H1 (cell line): ENCODE data around the gene RABGAP1. TPM values are rescaled to one million over a fixed set of nuclear protein-coding genes. Genes with fewer than 3 reads are reported as not detected.
A peak's percentile ranks its signal among the peaks of the same experiment; 100 is the strongest.

ENCODE experiments used
- CTCF ChIA-PET: fragments of 300-600 bp; sonication (Branson Sonifier 250); formaldehyde crosslinking; loops from one replicate; lab custom pipeline; 2021; ENCODE audit not compliant: partially characterized antibody; lab: Charles Lee
- POLR2A ChIA-PET: fragments of 300-600 bp; sonication (Branson Sonifier 250); formaldehyde crosslinking; loops from one replicate; lab custom pipeline; 2021; ENCODE audit warnings: inconsistent platforms; ENCODE audit not compliant: partially characterized antibody; lab: Charles Lee
- DNase-seq, 2 experiments: peaks; one replicate each; pipeline versions ENCODE4 v3.0.0 to v3.0.0-alpha.2; 2010 to 2022; ENCODE audit warnings: low spot score in 2 of 2, low read depth in 1 of 2, mixed read lengths in 1 of 2
- FAIRE-seq: peaks from 2 replicates; lab custom pipeline; 2011; peaks lifted over from hg19 to GRCh38; lab: Jason Lieb, UNC
- H2AFZ ChIP-seq: 2 replicates; pipeline ENCODE4 v1.8.1; 2012; ENCODE audit warnings: low read length, inconsistent platforms
- H2AK5ac ChIP-seq: 2 replicates; pipeline ENCODE4 v1.6.1; 2013; ENCODE audit warnings: low read depth, low read length
- H2BK120ac ChIP-seq: replicated peaks from 2 replicates; pipeline ENCODE3; 2013; ENCODE audit warnings: low read depth, low read length, inconsistent platforms
- H2BK12ac ChIP-seq: 2 replicates; pipeline ENCODE4 v1.6.1; 2013; ENCODE audit warnings: low read depth, low read length
- H2BK15ac ChIP-seq: 2 replicates; pipeline ENCODE4 v1.6.1; 2013; ENCODE audit warnings: low read length
- H2BK20ac ChIP-seq: 2 replicates; pipeline ENCODE4 v1.6.1; 2013; ENCODE audit warnings: low read length
- H2BK5ac ChIP-seq: 2 replicates; pipeline ENCODE4 v1.6.1; 2013; ENCODE audit warnings: low read depth, low read length
- H3K14ac ChIP-seq: 2 replicates; pipeline ENCODE4 v1.6.1; 2013; ENCODE audit warnings: inconsistent platforms; ENCODE audit not compliant: insufficient read length
- H3K18ac ChIP-seq: 2 replicates; pipeline ENCODE4 v1.6.1; 2013; ENCODE audit warnings: low read length; ENCODE audit errors: extremely low read depth
- H3K23ac ChIP-seq: 2 replicates; pipeline ENCODE4 v1.6.1; 2013; ENCODE audit warnings: inconsistent platforms; ENCODE audit not compliant: insufficient read length
- H3K23me2 ChIP-seq: 2 replicates; pipeline ENCODE4 v1.6.1; 2013; ENCODE audit warnings: low read depth, low read length
- H3K27ac ChIP-seq: 2 replicates; pipeline ENCODE4 v1.6.1; 2011; ENCODE audit warnings: low read depth, low read length, inconsistent platforms
- H3K27me3 ChIP-seq, 4 experiments: replicated peaks in 1 of 4; 1 replicate in 1 of 4; 2 replicates in 3 of 4; pipeline versions ENCODE4 v1.6.1 to v1.8.1; 2011 to 2013; ENCODE audit warnings: low read length in 3 of 4, mild to moderate bottlenecking in 3 of 4, inconsistent platforms in 2 of 4, mixed read lengths in 2 of 4, moderate library complexity in 1 of 4; ENCODE audit not compliant: control insufficient read depth in 3 of 4, insufficient read depth in 3 of 4; ENCODE audit errors: extremely low read depth in 1 of 4
- H3K36me3 ChIP-seq, 4 experiments: 2 replicates each; pipeline versions ENCODE4 v1.6.1 to v1.8.1; 2011 to 2013; ENCODE audit warnings: mild to moderate bottlenecking in 4 of 4, low read length in 3 of 4, moderate library complexity in 2 of 4, control low read depth in 1 of 4, inconsistent platforms in 1 of 4; ENCODE audit not compliant: insufficient read depth in 4 of 4, control insufficient read depth in 2 of 4
- H3K4ac ChIP-seq: replicated peaks from 2 replicates; pipeline ENCODE3; 2013; ENCODE audit warnings: low read length, low read depth, mixed read lengths, inconsistent platforms; ENCODE audit not compliant: insufficient read length
- H3K4me1 ChIP-seq, 4 experiments: replicated peaks in 1 of 4; 1 replicate in 1 of 4; 2 replicates in 3 of 4; pipeline versions ENCODE4 v1.6.1 to v1.8.1; 2011 to 2013; ENCODE audit warnings: low read length in 3 of 4, inconsistent platforms in 2 of 4, mixed read lengths in 1 of 4; ENCODE audit not compliant: insufficient read depth in 4 of 4, control insufficient read depth in 3 of 4
- H3K4me2 ChIP-seq, 2 experiments: 2 replicates each; pipeline versions ENCODE4 v1.6.1 to v1.8.1; 2011 to 2013; ENCODE audit warnings: low read depth in 2 of 2, low read length in 2 of 2, control low read depth in 1 of 2, inconsistent platforms in 1 of 2, mild to moderate bottlenecking in 1 of 2; ENCODE audit not compliant: insufficient read depth in 1 of 2
- H3K4me3 ChIP-seq, 4 experiments: fragments of 200-600, 300-600 bp in 1 of 4; sonication (generic), shearing (Covaris generic), sonication (Bioruptor Twin) in 1 of 4; 2 replicates each; pipeline versions ENCODE4 v1.5.1 to v1.8.1; 2011 to 2016; ENCODE audit warnings: low read length in 4 of 4, low read depth in 3 of 4, control low read depth in 2 of 4, inconsistent platforms in 2 of 4, mild to moderate bottlenecking in 2 of 4, mixed read lengths in 1 of 4, moderate library complexity in 1 of 4; ENCODE audit not compliant: insufficient read depth in 2 of 4; ENCODE audit errors: extremely low read depth in 1 of 4
- H3K56ac ChIP-seq: replicated peaks from 2 replicates; pipeline ENCODE3; 2013; ENCODE audit warnings: low read depth, mild to moderate bottlenecking, mixed read lengths, low read length, inconsistent platforms; ENCODE audit not compliant: insufficient read length
- H3K79me1 ChIP-seq: 2 replicates; pipeline ENCODE4 v1.6.1; 2013; ENCODE audit warnings: low read depth, low read length, control low read depth
- H3K79me2 ChIP-seq, 2 experiments: 2 replicates each; pipeline versions ENCODE4 v1.6.1 to v1.8.1; 2012 to 2013; ENCODE audit warnings: low read length in 2 of 2, mild to moderate bottlenecking in 2 of 2, inconsistent platforms in 1 of 2; ENCODE audit not compliant: insufficient read depth in 2 of 2, control insufficient read depth in 1 of 2
- H3K9ac ChIP-seq, 4 experiments: replicated peaks in 1 of 4; 1 replicate in 1 of 4; 2 replicates in 3 of 4; pipeline versions ENCODE4 v1.6.1 to v1.8.1; 2011 to 2013; ENCODE audit warnings: low read depth in 3 of 4, low read length in 3 of 4, control low read depth in 2 of 4, mild to moderate bottlenecking in 2 of 4, moderate library complexity in 2 of 4, inconsistent platforms in 1 of 4; ENCODE audit errors: extremely low read depth in 1 of 4
- H3K9me3 ChIP-seq, 2 experiments: 2 replicates each; pipeline versions ENCODE4 v1.6.1 to v1.8.1; 2012 to 2013; ENCODE audit warnings: mild to moderate bottlenecking in 2 of 2, moderate library complexity in 2 of 2, control low read depth in 1 of 2, inconsistent platforms in 1 of 2, low read depth in 1 of 2, low read length in 1 of 2, mixed read lengths in 1 of 2; ENCODE audit not compliant: insufficient read depth in 2 of 2
- H4K20me1 ChIP-seq, 2 experiments: replicated peaks in 1 of 2; 2 replicates each; pipeline versions ENCODE3 to v1.8.1; 2011 to 2013; ENCODE audit warnings: inconsistent platforms in 2 of 2, low read length in 2 of 2, mild to moderate bottlenecking in 1 of 2; ENCODE audit not compliant: insufficient read depth in 2 of 2, control insufficient read depth in 1 of 2
- H4K5ac ChIP-seq: 2 replicates; pipeline ENCODE4 v1.6.1; 2013; ENCODE audit warnings: low read length, low read depth, mixed read lengths, inconsistent platforms; ENCODE audit not compliant: insufficient read length
- H4K8ac ChIP-seq: 2 replicates; pipeline ENCODE4 v1.8.0; 2013; ENCODE audit warnings: mild to moderate bottlenecking, moderate library complexity, low read length, inconsistent platforms; ENCODE audit not compliant: insufficient read depth; ENCODE audit errors: extremely low read depth
- H4K91ac ChIP-seq: replicated peaks from 2 replicates; pipeline ENCODE3; 2013; ENCODE audit warnings: low read length, mixed read lengths, inconsistent platforms; ENCODE audit not compliant: insufficient read length
- BACH1 ChIP-seq: IDR thresholded peaks from 2 replicates; pipeline ENCODE4 v1.6.1; 2012; ENCODE audit warnings: low read length, improper control_type of control experiment
- CEBPB ChIP-seq: IDR thresholded peaks from 2 replicates; pipeline ENCODE4 v1.6.1; 2012; ENCODE audit warnings: low read depth, low read length
- CHD1 ChIP-seq: IDR thresholded peaks from 2 replicates; pipeline ENCODE4 v1.6.1; 2012; ENCODE audit warnings: low read depth, low read length, improper control_type of control experiment
- EP300 ChIP-seq, 2 experiments: IDR thresholded peaks; 1 replicate in 1 of 2; 2 replicates in 1 of 2; pipeline ENCODE4 v1.6.1; 2011 to 2012; ENCODE audit warnings: low read depth in 2 of 2, low read length in 2 of 2, mild to moderate bottlenecking in 2 of 2, borderline replicate concordance in 1 of 2, inconsistent platforms in 1 of 2, moderate library complexity in 1 of 2
- GABPA ChIP-seq: IDR thresholded peaks from 2 replicates; pipeline ENCODE4 v1.6.1; 2011; ENCODE audit warnings: mild to moderate bottlenecking, low read length, moderate library complexity, borderline replicate concordance; ENCODE audit not compliant: insufficient read depth
- JUND ChIP-seq: IDR thresholded peaks from 2 replicates; pipeline ENCODE4 v1.6.1; 2011; ENCODE audit warnings: mild to moderate bottlenecking, improper control_type of control experiment, low read length
- MAFK ChIP-seq: IDR thresholded peaks from 2 replicates; pipeline ENCODE4 v1.6.1; 2012; ENCODE audit warnings: low read depth, mild to moderate bottlenecking, improper control_type of control experiment, low read length
- POLR2A ChIP-seq, 2 experiments: IDR thresholded peaks; 1 replicate in 1 of 2; 2 replicates in 1 of 2; pipeline ENCODE4 v1.6.1; 2011; ENCODE audit warnings: low read depth in 2 of 2, low read length in 2 of 2, mild to moderate bottlenecking in 2 of 2; ENCODE audit errors: control extremely low read depth in 1 of 2
- POU5F1 ChIP-seq: IDR thresholded peaks from 2 replicates; pipeline ENCODE4 v1.6.1; 2011; ENCODE audit warnings: low read depth, mild to moderate bottlenecking, low read length, moderate library complexity
- SIN3A ChIP-seq, 2 experiments: IDR thresholded peaks in 1 of 2; conservative IDR thresholded peaks in 1 of 2; 2 replicates each; pipeline ENCODE4 v1.6.1; 2011 to 2012; ENCODE audit warnings: low read length in 2 of 2, improper control_type of control experiment in 1 of 2, low read depth in 1 of 2, mild to moderate bottlenecking in 1 of 2
- SIRT6 ChIP-seq: IDR thresholded peaks from one replicate; pipeline ENCODE4 v1.7.1; 2012; ENCODE audit warnings: low read length, inconsistent platforms
- SUZ12 ChIP-seq: fragments of 200-600 bp; sonication (generic); IDR thresholded peaks from 2 replicates; pipeline ENCODE4 v1.6.1; 2012; ENCODE audit warnings: mild to moderate bottlenecking, inconsistent platforms, low read length, moderate library complexity, mixed read lengths
- ZNF274 ChIP-seq: IDR thresholded peaks from 2 replicates; pipeline ENCODE4 v1.7.0; 2012; ENCODE audit warnings: low read length, borderline replicate concordance; ENCODE audit errors: extremely low read depth
- WGBS, 2 experiments: shearing (Covaris generic) in 1 of 2; methylation state at CpG; one replicate each; pipeline versions ENCODE4 v1.1.6 to v1.1.7; 2013 to 2015; ENCODE audit warnings: low lambda C conversion rate in 2 of 2, mixed read lengths in 2 of 2, inconsistent platforms in 1 of 2, low coverage in 1 of 2, missing lambda C conversion rate in 1 of 2; ENCODE audit not compliant: insufficient replicate concordance in 2 of 2, insufficient coverage in 1 of 2, insufficient read length in 1 of 2; ENCODE audit errors: extremely low coverage in 1 of 2, missing lambda C conversion rate in 1 of 2; 5-methylcytosine and 5-hydroxymethylcytosine counted together
- polyA plus RNA-seq, 7 experiments: library from polyadenylated mRNA; depleted of rRNA in 3 of 7; stranded (reverse) in 5 of 7; unstranded in 2 of 7; fragments of >200 nt in 5 of 7; fragments of 200-250 nt in 2 of 7; gene quantifications; 1 replicate in 5 of 7; 2 replicates in 1 of 7; 4 replicates in 1 of 7; pipeline versions ENCODE4 v1.2.1 to v1.2.3, GENCODE V29; 2011 to 2013; ENCODE audit warnings: missing spikeins in 2 of 7, mixed read lengths in 2 of 7
- total RNA-seq: library from RNA; stranded (reverse); fragmentation: NEBNext Ultra II Directional; extraction: Animal tissue kit (Norgen Biotek cat#: 25700); gene quantifications from 2 replicates; pipeline ENCODE4 v1.2.1, GENCODE V29; 2021

RABGAP1 gene
- total and polyA plus RNA-seq, 2 of the 8 experiments (the other 6 are each of a cell fraction or from before 2014, with no cell fraction given), result 15.7 to 38.3 TPM

- Histone ChIP-seq H3K27ac (no peak overlapping the region), H2BK15ac (no peak overlapping the region)
- no peak for FAIRE-seq
- TF ChIP-seq POU5F1, result no peak
- TF ChIP-seq GABPA, result no peak
- no peak for TF ChIP-seq POLR2A (IDR thresholded peaks at IDR 0.05; ENCODE audit: control extremely low read depth in 1 of 2, low read depth in 2 of 2, low read length in 2 of 2)
- no peak for TF ChIP-seq BACH1
- TF ChIP-seq SUZ12, result no peak
- no peak for TF ChIP-seq MAFK
- no peak for TF ChIP-seq JUND
- TF ChIP-seq SIRT6, result no peak
- no peak for TF ChIP-seq ZNF274
- no peak for TF ChIP-seq CEBPB
- TF ChIP-seq EP300 (IDR thresholded peaks at IDR 0.05; ENCODE audit: borderline replicate concordance in 1 of 2, low read depth in 2 of 2, low read length in 2 of 2), result no peak
- TF ChIP-seq SIN3A (conservative IDR thresholded peaks at IDR 0.05 in 1 of 2, IDR thresholded peaks at IDR 0.05 in 1 of 2; ENCODE audit: low read depth in 1 of 2, low read length in 2 of 2), result no peak
- no peak for TF ChIP-seq CHD1
Observed at GRCh38 chr9:123097430-123098095, 156.7 kb downstream of the RABGAP1 start.

More at GRCh38 chr9:123097430-123098095, 156.7 kb downstream of the RABGAP1 start:
- H3K4me1 ChIP-seq, result peaks cover 3 to 17% (median 12%) of the 10 kb centered on the region in 4 experiments; a peak in 6 of 7 replicates
- H2AFZ ChIP-seq, result no peak overlapping the region
- no peaks in the 10 kb centered on the region for H3K79me2 ChIP-seq
- H2BK20ac ChIP-seq, result peak overlapping the region; percentile 10; the same call in 1 of the 2 replicates
- no peak overlapping the region for H2AK5ac ChIP-seq
- no peak overlapping the region for H3K18ac ChIP-seq
- peak overlapping the region in 1 of 4 experiments; percentile 14; a peak in 1 of 8 replicates for H3K4me3 ChIP-seq
- no peaks in the 10 kb centered on the region for H3K79me1 ChIP-seq
- no peak overlapping the region for H4K5ac ChIP-seq
- 0 out of 4 replicates have a peak overlapping the region, but pooled peaks of 1 of the 2 experiments have one; percentile 15 for H3K4me2 ChIP-seq
- H4K91ac ChIP-seq, result no peak overlapping the region
- H2BK12ac ChIP-seq, result peak overlapping the region; percentile 53; the same call in 1 of the 2 replicates
- H4K8ac ChIP-seq, result no peak overlapping the region
- no peak overlapping the region for H3K23ac ChIP-seq
- no peak for DNase-seq
- WGBS, 2 experiments, result 86% methylated on average over 3 of the region's 3 CpGs; no CpG with 5 or more reads in 1 of the 2 experiments
- H3K23me2 ChIP-seq, result no peaks in the 10 kb centered on the region
- no peak overlapping the region for H3K9ac ChIP-seq
- no peaks in the 10 kb centered on the region for H4K20me1 ChIP-seq
- CTCF ChIA-PET, result interaction anchor here (0.5 to 2.7 kb wide), 7 partner anchors 15 to 257 kb away, joined by 3 to 10 read pairs (median 4); no protein-coding TSS in a partner anchor
- H3K9me3 ChIP-seq, result no peaks in the 10 kb centered on the region
- H3K27me3 ChIP-seq, result no peaks in the 10 kb centered on the region
- no peak overlapping the region for H3K14ac ChIP-seq
- POLR2A ChIA-PET, result interaction anchor here (0.9 to 1.5 kb wide), 5 partner anchors 8 to 185 kb away, joined by 3 to 7 read pairs (median 3); no protein-coding TSS in a partner anchor
- H3K36me3 ChIP-seq, result peaks cover 7 to 65% (median 31%) of the 10 kb centered on the region in 4 experiments; a peak in 7 of 8 replicates
- no peak overlapping the region for H3K56ac ChIP-seq
- H2BK120ac ChIP-seq, result no peak overlapping the region
- no peak overlapping the region for H3K4ac ChIP-seq
- peak overlapping the region; percentile 45; the same call in 1 of the 2 replicates for H2BK5ac ChIP-seq
